Measurements from ENCODE around the gene ATP6V1A. TPM values are rescaled to one million over a fixed set of nuclear protein-coding genes. Genes with fewer than 3 reads are reported as not detected.

Gene ATP6V1A
- total RNA-seq, 1 experiment from 2014 or later = 89.6 TPM

GRCh38 chr3:113730550-113730949, 16.3 kb upstream of the ATP6V1A start:
- Histone ChIP-seq H3K36me3 (ENCODE audit: control insufficient read depth, insufficient read depth, low read length) (peaks cover 2% of the 10 kb centered on the region; the same call in 1 of the 2 replicates), H3K27me3 (ENCODE audit: control insufficient read depth, insufficient read depth, low read length) (no peaks in the 10 kb centered on the region), H3K27ac (ENCODE audit: low read length) (no peak overlapping the region), H3K9me3 (ENCODE audit: control insufficient read depth, insufficient read depth, low read depth, low read length) (no peaks in the 10 kb centered on the region), H3K4me1 (ENCODE audit: control insufficient read depth, insufficient read depth, low read length) (peaks cover 2% of the 10 kb centered on the region; the same call in 1 of the 2 replicates), H3K4me3 (ENCODE audit: low read depth in 2 of 2, low read length in 2 of 2) (no peak overlapping the region)
- BruUV-seq (replicated peaks) = no TSS peak
- intact Hi-C loops (cut with micrococcal nuclease; ENCODE audit: unreplicated experiment) = no loop called here
- in situ Hi-C loops (cut with HindIII; ENCODE audit: low pct_unique_long_range_greater_than_20kb, low sequenced_read_pairs) = no loop called here
- CTCF ChIA-PET = no interaction called here
- POLR2A ChIA-PET = interaction anchor here (0.5 kb wide), 1 partner anchor 86 kb away, joined by 7 read pairs; no protein-coding TSS in a partner anchor
- no peak for ATAC-seq
- no peak for TF ChIP-seq POLR2AphosphoS5 (IDR thresholded peaks at IDR 0.05; ENCODE audit: low read depth, low read length)
- no peak for TF ChIP-seq TCF7L2 (IDR thresholded peaks at IDR 0.05; ENCODE audit: low read depth, low read length)
- TF ChIP-seq, protein P1, sequence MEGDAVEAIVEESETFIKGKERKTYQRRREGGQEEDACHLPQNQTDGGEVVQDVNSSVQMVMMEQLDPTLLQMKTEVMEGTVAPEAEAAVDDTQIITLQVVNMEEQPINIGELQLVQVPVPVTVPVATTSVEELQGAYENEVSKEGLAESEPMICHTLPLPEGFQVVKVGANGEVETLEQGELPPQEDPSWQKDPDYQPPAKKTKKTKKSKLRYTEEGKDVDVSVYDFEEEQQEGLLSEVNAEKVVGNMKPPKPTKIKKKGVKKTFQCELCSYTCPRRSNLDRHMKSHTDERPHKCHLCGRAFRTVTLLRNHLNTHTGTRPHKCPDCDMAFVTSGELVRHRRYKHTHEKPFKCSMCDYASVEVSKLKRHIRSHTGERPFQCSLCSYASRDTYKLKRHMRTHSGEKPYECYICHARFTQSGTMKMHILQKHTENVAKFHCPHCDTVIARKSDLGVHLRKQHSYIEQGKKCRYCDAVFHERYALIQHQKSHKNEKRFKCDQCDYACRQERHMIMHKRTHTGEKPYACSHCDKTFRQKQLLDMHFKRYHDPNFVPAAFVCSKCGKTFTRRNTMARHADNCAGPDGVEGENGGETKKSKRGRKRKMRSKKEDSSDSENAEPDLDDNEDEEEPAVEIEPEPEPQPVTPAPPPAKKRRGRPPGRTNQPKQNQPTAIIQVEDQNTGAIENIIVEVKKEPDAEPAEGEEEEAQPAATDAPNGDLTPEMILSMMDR (IDR thresholded peaks at IDR 0.05) = no peak
- TF ChIP-seq, protein P2, sequence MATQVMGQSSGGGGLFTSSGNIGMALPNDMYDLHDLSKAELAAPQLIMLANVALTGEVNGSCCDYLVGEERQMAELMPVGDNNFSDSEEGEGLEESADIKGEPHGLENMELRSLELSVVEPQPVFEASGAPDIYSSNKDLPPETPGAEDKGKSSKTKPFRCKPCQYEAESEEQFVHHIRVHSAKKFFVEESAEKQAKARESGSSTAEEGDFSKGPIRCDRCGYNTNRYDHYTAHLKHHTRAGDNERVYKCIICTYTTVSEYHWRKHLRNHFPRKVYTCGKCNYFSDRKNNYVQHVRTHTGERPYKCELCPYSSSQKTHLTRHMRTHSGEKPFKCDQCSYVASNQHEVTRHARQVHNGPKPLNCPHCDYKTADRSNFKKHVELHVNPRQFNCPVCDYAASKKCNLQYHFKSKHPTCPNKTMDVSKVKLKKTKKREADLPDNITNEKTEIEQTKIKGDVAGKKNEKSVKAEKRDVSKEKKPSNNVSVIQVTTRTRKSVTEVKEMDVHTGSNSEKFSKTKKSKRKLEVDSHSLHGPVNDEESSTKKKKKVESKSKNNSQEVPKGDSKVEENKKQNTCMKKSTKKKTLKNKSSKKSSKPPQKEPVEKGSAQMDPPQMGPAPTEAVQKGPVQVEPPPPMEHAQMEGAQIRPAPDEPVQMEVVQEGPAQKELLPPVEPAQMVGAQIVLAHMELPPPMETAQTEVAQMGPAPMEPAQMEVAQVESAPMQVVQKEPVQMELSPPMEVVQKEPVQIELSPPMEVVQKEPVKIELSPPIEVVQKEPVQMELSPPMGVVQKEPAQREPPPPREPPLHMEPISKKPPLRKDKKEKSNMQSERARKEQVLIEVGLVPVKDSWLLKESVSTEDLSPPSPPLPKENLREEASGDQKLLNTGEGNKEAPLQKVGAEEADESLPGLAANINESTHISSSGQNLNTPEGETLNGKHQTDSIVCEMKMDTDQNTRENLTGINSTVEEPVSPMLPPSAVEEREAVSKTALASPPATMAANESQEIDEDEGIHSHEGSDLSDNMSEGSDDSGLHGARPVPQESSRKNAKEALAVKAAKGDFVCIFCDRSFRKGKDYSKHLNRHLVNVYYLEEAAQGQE (IDR thresholded peaks at IDR 0.05; ENCODE audit: insufficient read depth in 1 of 2, low read depth in 2 of 2, low read length in 1 of 2) = no peak
- no peak for TF ChIP-seq SIN3A (IDR thresholded peaks at IDR 0.05; ENCODE audit: borderline replicate concordance, insufficient read depth, low read depth, low read length)
- DNase-seq (ENCODE audit: low read depth, low spot score) = no peak

- BruUV-seq (replicated peaks) = no TSS peak
- Histone ChIP-seq H3K36me3 (ENCODE audit: control insufficient read depth, insufficient read depth, low read length) (peaks cover 2% of the 10 kb centered on the region; the same call in 1 of the 2 replicates), H3K9me3 (ENCODE audit: control insufficient read depth, insufficient read depth, low read depth, low read length) (no peaks in the 10 kb centered on the region), H3K4me1 (ENCODE audit: control insufficient read depth, insufficient read depth, low read length) (peaks cover 14% of the 10 kb centered on the region), H3K27ac (ENCODE audit: low read length) (no peak overlapping the region), H3K27me3 (ENCODE audit: control insufficient read depth, insufficient read depth, low read length) (no peaks in the 10 kb centered on the region), H3K4me3 (ENCODE audit: low read depth in 2 of 2, low read length in 2 of 2) (no peak overlapping the region)
- in situ Hi-C loops (cut with HindIII; ENCODE audit: low pct_unique_long_range_greater_than_20kb, low sequenced_read_pairs) = no loop called here
- DNase-seq (ENCODE audit: low read depth, low spot score) (no peak), ATAC-seq (no peak)
- intact Hi-C loops (cut with micrococcal nuclease; ENCODE audit: unreplicated experiment) = no loop called here
- ChIA-PET CTCF (no interaction called here), POLR2A (no interaction called here)
- TF ChIP-seq, protein P1 (IDR thresholded peaks at IDR 0.05) = no peak
- TF ChIP-seq POLR2AphosphoS5 (IDR thresholded peaks at IDR 0.05; ENCODE audit: low read depth, low read length) = no peak
- TF ChIP-seq TCF7L2 (IDR thresholded peaks at IDR 0.05; ENCODE audit: low read depth, low read length) = no peak
- no peak for TF ChIP-seq SIN3A (IDR thresholded peaks at IDR 0.05; ENCODE audit: borderline replicate concordance, insufficient read depth, low read depth, low read length)
- TF ChIP-seq, protein P2 (IDR thresholded peaks at IDR 0.05; ENCODE audit: insufficient read depth in 1 of 2, low read depth in 2 of 2, low read length in 1 of 2) = no peak
Observed at GRCh38 chr3:113731694-113732093, 15.1 kb upstream of the ATP6V1A start.
